ENCODE data around the gene ST14. TPM values are rescaled to one million over a fixed set of nuclear protein-coding genes. Genes with fewer than 3 reads are reported as not detected.
A peak's percentile ranks its signal among the peaks of the same experiment; 100 is the strongest.
"Not testable (repeated sequence)": the region's sequence is repeated elsewhere in the genome, so short reads cannot be mapped to it uniquely, and the experiment has no call there.

Gene ST14
- total RNA-seq, 1 donor from 2014 or later = 22.6 TPM

GRCh38 chr11:130247319-130247718, 87.7 kb downstream of the ST14 start:
- intact Hi-C loops (cut with micrococcal nuclease) = no loop called here
- no peak for ATAC-seq (ENCODE audit: low read depth)
- CTCF ChIA-PET = no interaction called here
- Mint-ChIP-seq H3K36me3 (ENCODE audit: low read depth) (peaks cover 29% of the 10 kb centered on the region), H3K9me3 (peaks cover 4% of the 10 kb centered on the region), H3K27ac (no peak overlapping the region), H3K4me3 (no peak overlapping the region), H3K27me3 (no peaks in the 10 kb centered on the region), H3K4me1 (peaks cover 24% of the 10 kb centered on the region)
- no peak for DNase-seq
- POLR2A ChIA-PET = no interaction called here
- TF ChIP-seq CTCF (IDR thresholded peaks at IDR 0.05) = no peak

- ChIA-PET CTCF (no interaction called here), POLR2A (no interaction called here)
- H3K27ac Mint-ChIP-seq = peak overlapping the region; percentile 46
- TF ChIP-seq CTCF (IDR thresholded peaks at IDR 0.05) = no peak
- peaks cover 24% of the 10 kb centered on the region for H3K4me1 Mint-ChIP-seq
- no peak overlapping the region for H3K4me3 Mint-ChIP-seq
- ATAC-seq (ENCODE audit: low read depth) (no peak), DNase-seq (no peak)
- peaks cover 5% of the 10 kb centered on the region for H3K9me3 Mint-ChIP-seq
- intact Hi-C loops (cut with micrococcal nuclease) = no loop called here
- no peaks in the 10 kb centered on the region for H3K27me3 Mint-ChIP-seq
- peaks cover 36% of the 10 kb centered on the region for H3K36me3 Mint-ChIP-seq (ENCODE audit: low read depth)
Measured at GRCh38 chr11:130249371-130249770, 89.8 kb downstream of the ST14 start.

GRCh38 chr11:130249929-130250328, 90.3 kb downstream of the ST14 start:
- CTCF ChIA-PET; intact Hi-C loops (cut with micrococcal nuclease); POLR2A ChIA-PET; H3K27me3 Mint-ChIP-seq; DNase-seq; H3K4me3 Mint-ChIP-seq; H3K9me3 Mint-ChIP-seq; ATAC-seq (ENCODE audit: low read depth): not testable (repeated sequence)
- Mint-ChIP-seq H3K27ac (peak overlapping the region; percentile 46), H3K36me3 (ENCODE audit: low read depth) (peaks cover 34% of the 10 kb centered on the region), H3K4me1 (peaks cover 24% of the 10 kb centered on the region)

GRCh38 chr11:130251763-130252162, 92.2 kb downstream of the ST14 start:
- DNase-seq; ATAC-seq (ENCODE audit: low read depth); intact Hi-C loops (cut with micrococcal nuclease); H3K27ac Mint-ChIP-seq; H3K27me3 Mint-ChIP-seq; H3K4me3 Mint-ChIP-seq; H3K9me3 Mint-ChIP-seq; POLR2A ChIA-PET: not testable (repeated sequence)
- CTCF ChIA-PET = interaction anchor here (0.8 kb wide), 1 partner anchor 25 kb away, joined by 3 read pairs; no protein-coding TSS in a partner anchor
- peaks cover 37% of the 10 kb centered on the region for H3K4me1 Mint-ChIP-seq
- H3K36me3 Mint-ChIP-seq (ENCODE audit: low read depth) = peaks cover 40% of the 10 kb centered on the region

Other genes starting within 250 kb of the ST14 start
- 14.6 and 15.3 TPM in 2 replicates for gene PRDM10, start 156.9 kb upstream of the ST14 start, total RNA-seq
- gene APLP2, start 89.9 kb upstream of the ST14 start, total RNA-seq = 47.7 and 50.8 TPM in 2 replicates
- 49.0 and 61.5 TPM in 2 replicates for gene ZBTB44, start 155.1 kb downstream of the ST14 start, total RNA-seq